GM18507 (cell line): ENCODE results near the gene TMEM45A.
A peak's percentile ranks its signal among the peaks of the same experiment; 100 is the strongest.
"Not testable (repeated sequence)": the region's sequence is repeated elsewhere in the genome, so short reads cannot be mapped to it uniquely, and the experiment has no call there.

Experiments used
- DNase-seq: peaks from one replicate; pipeline ENCODE4 v3.0.0; 2011; ENCODE audit warnings: low read depth; ENCODE audit not compliant: insufficient read length; ENCODE audit errors: extremely low spot score
- FAIRE-seq: peaks from 2 replicates; lab custom pipeline; 2011; peaks lifted over from hg19 to GRCh38; lab: Jason Lieb, UNC

Gene TMEM45A

DNA sequence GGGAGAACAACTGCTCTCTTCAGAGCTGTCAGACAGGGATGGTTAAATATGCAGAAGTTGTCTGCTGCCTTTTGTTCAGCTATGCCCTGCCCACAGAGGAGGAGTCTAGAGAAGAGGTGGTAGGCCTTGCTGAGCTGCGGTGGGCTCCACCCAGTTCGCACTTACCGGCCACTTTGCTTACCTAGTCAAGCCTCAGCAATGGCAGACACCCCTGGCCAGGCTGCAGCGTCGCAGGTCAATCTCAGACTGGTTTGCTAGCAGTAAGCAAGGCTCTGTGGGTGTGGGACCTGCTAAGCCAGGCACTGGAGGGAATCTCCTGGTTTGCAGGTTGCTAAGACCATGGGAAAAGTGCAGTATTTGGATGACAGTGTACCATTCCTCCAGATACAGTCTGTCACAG lies 12.3 kb upstream of the TMEM45A start:
- FAIRE-seq (no peak), DNase-seq (no peak)

DNA sequence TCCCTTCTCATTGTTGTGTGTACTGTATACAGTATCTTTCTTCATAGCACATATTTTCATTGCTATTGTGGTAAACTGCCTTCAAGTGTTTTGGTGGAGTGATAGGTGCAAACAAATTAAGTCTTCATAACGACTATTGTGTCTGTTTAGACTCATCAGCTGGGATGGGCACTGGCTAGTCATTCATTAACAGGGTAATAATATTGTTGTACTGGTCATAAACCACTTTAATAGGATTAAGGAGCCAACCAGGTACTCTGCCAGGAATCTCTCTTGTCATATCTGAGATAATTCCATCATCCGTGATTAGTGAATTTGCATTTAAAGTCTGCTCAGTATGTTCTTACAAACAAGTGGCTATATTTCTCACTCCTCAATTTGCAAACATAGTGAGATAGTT lies 10.2 kb upstream of the TMEM45A start:
- FAIRE-seq = no peak
- no peak for DNase-seq

DNA sequence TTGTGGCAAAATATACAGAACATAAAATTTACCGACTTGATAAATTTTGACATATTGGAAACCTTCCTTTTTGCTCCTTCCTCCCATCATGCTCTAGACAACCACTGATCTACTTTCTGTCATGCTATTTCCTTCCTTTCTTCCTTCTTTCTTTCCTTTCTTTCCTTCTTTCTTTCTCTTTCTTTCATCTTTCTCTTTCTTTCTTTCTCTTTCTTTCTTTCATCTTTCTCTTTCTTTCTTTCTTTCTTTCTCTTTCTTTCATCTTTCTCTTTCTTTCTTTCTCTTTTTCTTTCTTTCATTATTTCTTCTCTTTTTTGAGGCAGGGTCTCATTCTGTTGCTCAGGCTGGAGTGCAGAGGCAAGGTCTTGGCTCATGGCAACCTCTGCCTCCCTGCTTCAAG lies 8.9 kb upstream of the TMEM45A start:
- DNase-seq = no peak
- FAIRE-seq = no peak

DNA sequence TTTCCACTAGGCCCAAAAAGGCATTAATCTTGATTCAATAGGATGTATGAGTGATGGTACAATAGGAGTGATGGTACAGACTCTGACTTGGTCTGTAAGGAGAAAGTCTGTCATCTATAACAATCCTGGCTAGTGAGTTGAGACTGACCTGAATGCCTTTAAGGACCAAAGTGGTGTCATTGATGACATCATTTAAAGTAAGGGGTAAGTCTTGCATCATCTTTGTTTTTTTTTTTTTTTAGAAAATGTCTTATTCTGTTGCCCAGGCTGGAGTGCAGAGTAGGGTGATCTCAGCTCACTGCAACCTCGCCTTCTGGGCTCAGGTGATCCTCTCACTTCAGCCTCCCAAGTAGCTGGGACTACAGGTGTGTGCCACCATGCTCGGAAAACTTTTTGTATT lies 5.6 kb upstream of the TMEM45A start:
- DNase-seq = no peak
- FAIRE-seq = no peak

DNA sequence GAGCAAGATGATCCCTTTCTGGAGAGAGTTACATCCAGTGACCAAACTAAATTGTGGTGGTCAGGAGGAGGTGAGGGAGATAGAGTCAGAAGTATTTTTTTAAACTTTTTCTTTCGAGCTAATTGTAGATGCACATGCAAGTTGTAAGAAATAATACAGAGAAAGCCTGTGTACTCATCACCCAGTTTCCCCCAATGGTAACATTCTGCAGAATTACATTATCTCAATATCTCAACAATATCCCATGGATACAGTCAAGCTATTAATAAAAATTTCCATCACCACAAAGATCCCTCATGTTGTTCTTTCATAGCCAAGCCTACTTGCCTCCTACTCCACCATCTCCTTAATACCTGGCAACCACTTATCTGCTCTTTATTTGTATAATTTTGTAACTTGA lies 3.3 kb upstream of the TMEM45A start:
- DNase-seq (no peak), FAIRE-seq (no peak)

DNA sequence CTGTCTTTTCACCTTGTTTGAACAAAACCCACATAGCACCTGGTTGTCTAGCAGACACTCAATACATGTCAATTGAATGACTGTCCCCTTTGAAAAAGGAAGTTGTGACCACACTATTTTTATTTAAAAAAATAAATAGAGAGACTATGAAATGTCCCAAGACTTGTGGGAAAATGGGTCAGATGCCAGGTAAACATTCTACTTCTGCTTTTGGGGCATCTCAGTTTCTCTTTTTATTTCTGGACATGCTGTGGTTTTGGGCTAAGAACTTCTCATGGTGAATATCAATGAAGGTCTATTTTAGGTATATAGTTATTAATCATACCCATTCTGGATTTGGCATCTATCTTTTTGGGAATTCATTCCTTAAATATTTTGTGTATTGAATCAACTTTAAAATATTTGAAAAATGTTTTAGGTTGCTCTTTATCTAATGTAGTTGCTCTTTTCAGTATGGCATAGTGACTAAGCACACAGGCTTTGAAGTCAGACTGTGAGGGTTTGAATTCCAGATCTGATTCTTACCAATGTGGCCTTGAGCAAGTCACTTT lies 4.4 kb downstream of the TMEM45A start:
- DNase-seq (no peak), FAIRE-seq (peak; percentile 68)

DNA sequence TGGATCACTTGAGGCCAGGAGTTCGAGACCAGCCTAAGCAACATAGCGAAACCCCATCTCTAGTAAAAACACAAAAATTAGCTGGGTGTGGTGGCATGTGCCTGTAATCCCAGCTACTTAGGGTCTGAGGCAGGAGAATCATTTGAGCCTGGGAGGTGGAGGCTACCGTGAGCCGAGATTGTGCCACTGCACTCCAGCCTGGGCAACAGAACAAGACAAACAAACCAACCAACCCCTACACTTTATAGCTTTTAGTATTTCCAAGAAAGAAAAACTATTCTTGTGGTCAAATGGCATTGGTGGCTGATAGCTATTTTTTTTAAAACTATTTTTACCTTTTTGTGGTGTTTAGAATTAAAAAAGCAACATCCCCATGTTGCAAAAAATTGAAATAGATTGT lies 7.2 kb downstream of the TMEM45A start:
- DNase-seq (no peak), FAIRE-seq (no peak)

DNA sequence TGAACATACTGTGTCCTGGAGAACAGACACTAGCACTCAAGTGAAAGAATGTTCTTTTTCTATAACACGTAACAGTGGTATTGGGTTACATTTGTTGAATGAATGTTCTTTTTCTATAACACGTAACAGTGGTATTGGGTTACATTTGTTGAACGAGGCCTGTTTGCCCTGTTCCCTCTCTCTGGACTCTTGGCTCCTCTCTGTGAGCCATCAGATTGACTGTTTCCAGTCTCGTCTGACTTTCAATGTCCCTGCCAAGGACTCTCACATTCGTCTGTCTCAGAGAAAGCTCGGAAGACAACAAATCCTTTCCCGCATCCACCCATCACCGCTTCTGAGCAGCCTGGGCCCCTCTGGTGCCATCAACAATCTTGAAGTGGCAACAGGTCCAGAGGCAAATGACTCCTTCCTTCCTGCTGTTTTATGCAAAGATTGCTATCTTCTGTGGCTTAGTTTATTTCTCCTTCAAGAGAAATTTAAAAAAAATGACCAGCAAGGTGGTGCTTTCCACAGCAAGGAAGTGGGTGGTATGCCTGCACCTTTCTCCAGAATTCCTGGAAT lies 8.0 kb downstream of the TMEM45A start:
- no peak for FAIRE-seq
- no peak for DNase-seq

DNA sequence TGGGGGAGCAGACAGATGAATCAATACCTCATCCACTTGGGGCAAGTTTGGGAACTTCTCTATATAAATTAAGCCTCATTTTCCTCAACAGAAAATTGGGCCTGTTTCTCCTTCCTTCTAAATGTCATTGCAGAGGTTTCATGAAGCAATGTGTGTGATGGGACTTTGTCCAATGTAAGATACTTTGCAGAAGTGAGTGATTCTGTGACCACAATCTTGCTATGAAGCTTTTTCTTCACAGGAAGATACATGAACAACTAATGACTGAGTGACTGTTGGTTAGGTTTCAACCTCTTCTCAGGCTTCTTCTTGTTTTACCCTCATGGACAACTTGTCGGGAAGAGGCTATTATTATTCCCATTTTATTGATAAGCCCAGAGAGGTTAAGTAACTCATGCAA lies 11.0 kb downstream of the TMEM45A start:
- DNase-seq = no peak
- no peak for FAIRE-seq

DNA sequence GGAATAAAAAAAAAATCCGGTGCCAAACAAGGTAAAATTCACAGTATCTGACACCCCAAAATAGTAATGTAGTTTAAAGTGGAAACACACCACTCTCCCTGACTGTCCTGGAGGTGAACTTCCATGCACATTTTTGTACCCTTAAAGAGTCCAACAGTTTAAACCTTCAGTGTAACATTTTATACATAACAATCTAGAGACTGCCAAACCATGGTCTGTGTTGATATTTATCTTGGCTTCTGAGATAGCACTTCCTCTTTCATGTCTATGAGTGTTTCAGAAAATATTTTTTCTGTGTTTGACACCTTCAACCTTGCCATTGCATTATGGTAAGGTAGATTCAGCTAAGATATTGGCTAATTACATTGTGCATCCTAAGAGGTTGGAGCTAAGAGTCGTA lies 13.9 kb downstream of the TMEM45A start:
- FAIRE-seq (no peak), DNase-seq (no peak)

DNA sequence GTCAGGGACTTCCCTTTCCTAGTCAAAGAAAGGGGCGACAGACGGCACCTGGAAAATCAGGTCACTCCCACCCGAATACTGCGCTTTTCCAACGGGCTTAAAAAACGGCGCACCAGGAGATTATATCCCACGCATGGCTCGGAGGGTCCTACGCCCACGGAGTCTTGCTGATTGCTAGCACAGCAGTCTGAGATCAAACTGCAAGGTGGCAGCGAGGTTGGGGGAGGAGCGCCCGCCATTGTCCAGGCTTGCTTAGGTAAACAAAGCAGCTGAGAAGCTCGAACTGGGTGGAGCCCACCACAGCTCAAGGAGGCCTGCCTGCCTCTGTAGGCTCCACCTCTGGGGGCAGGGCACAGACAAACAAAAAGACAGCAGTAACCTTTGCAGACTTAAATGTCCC lies 17.4 kb downstream of the TMEM45A start:
- FAIRE-seq, DNase-seq: not testable (repeated sequence)

DNA sequence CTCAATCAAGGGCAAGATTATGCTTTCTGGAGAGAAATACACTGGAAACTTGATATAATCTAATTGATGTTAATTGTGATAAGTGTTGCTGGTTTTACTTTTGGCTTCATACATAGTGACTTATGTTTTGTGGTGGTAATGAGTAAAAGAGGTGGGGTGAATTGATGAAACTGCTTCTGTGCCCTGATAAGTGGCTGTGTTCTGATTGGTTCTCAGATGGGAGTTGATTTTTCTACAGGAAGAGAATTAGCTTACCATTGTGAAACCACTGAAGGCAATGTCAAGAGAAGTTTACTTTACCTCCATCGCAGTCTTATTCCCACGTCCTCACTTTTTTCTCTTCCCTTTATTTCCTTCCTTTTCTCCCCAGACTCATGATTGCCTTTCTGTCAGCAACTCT lies 23.8 kb downstream of the TMEM45A start:
- DNase-seq (no peak), FAIRE-seq (no peak)

DNA sequence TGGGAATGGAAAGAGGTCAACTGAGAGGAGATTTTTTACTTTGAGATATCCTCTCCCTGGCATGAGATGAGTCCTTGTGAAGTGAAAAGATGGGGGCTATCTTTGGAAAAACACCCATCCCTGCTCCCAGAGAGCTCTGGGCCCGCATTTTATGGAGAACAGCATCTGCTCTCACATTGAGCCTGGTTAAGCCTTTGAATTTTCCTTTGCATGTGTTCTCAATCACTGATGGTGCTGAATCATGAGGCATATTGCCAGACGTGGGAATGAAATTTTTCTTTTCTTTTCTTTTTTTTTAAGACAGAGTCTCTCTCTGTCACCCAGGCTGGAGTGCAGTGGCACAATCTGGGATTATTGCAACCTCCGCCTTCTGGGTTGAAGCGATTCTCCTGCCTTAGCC lies 24.4 kb downstream of the TMEM45A start:
- DNase-seq (no peak), FAIRE-seq (no peak)

DNA sequence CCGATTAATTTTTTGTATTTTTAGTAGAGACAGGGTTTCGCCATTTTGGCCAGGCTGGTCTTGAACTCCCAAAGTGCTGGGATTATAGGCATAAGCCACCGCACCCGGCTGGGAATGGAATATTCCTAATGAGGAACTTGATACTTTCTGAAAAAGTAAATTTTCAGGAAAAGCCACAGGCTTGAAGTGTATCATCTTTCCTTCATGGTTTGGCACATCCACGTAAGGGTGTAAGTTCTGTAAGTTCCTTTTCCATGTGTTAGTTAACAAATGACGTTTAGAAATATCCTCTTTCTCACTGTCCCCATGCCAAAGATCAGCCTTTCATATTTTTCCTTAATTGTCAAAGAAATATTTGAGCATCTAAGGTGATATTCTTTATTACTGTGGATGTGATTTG lies 24.9 kb downstream of the TMEM45A start:
- DNase-seq (no peak), FAIRE-seq (no peak)

DNA sequence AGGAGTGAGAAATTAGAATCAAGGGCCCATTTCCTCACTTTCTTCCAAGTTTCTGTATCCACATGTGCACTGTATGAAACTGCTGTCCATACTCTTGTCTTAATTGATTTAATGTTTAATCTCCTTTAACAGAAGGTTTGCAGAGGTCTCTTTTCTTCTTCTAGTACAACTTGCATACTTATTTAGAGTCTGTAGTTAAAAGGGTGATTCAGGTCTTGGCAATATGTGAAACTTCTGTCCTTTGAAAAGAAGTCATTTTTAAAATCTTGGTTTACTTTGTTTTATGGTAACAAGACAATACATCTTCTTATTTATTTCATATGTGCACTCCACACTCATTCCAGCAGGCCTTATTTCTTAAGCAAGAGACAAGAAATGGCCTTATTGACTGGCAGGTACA lies 25.8 kb downstream of the TMEM45A start:
- no peak for FAIRE-seq

DNA sequence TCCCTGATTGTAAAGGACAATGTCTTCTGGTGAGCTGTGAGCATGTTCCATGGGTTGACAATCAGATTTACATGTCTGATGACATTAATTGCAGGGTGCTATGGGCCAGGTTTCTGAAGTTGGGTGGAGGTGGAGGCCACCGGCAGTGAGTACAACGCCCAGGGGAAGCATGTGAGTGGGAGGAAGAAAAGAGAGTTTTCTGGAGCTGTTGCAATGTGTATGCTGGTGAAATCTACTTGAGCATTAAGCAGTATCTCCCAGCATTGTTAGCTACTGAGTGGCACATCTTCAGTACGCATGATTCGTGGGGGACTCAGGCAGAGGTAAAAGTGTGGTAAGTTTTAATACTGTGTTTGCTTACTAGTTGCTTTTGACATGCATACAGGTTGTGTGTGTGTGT lies 26.6 kb downstream of the TMEM45A start:
- FAIRE-seq (no peak), DNase-seq (no peak)

More for the DNA sequence above, 25.8 kb downstream of the TMEM45A start:
- DNase-seq = no peak

DNA sequence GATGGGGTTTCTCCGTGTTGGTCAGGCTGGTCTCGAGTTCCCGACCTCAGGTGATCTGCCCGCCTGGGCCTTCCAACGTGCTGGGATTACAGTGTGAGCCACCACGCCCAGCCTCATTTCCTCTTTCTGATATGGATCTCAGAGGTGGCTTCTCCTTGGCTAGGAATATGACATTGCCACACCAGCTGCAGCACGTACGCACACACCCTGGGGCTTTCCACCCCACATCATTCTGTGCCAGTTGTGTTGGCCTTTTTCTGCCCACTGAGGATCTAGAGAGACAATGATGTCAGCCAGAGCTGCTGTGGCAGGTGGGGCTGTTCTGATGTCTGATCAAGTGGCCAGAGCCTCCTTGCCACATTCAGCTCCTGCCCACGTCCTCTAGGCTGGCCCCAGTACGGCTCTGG lies 29.0 kb downstream of the TMEM45A start:
- DNase-seq (no peak), FAIRE-seq (no peak)

DNA sequence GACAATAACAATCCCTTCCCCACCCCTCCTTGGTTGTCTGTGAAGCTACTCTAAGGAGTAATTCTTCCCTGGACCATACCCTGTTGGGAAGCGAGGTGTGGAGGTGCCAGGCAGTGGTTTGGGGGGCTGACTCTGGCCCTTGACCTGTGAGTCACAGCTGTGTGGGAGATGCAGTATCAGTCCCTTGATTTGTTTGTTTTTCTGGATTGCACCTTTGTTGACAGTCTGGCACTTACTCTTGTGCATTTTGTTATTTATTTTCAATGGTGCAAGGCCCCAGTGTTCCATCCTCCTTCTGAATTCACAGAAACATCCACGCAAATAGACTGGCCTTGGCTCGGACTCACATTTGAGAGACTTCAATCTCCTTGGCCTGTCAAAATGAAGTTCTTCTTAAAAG lies 29.7 kb downstream of the TMEM45A start:
- DNase-seq = no peak
- no peak for FAIRE-seq

DNA sequence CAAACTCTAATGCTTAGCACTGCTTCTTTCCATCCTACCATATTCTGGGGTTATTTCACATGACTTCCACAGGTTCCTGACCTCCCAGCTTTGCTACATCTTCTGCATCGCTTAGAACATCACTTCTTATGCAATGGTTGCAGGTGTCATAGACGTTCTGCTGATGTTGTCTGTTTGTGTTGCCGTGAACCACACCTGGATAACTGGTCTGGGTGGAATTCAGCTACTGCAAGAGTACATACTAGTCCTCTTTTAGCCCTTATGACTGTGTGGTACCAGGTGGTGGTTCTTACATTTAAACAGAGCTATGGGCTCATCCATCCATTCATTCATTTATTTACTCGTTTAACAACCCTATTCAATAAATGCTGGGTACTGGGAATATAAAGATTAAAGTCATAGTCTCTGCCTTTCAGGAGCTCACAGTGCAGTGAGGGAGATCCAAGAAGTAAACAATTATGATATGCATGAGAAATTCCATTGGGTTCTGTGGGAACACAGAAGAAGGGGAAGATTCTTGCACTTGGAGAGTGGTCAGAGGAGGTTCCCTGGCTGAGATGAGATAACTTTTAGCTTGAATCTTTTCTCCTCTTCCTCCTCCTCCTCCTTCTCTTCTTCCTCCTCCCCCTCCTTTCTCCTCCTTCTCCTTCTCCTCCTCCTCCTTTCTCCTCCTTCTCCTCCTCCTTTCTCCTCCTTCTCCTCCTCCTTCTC lies 30.8 kb downstream of the TMEM45A start:
- FAIRE-seq (no peak), DNase-seq (no peak)

DNA sequence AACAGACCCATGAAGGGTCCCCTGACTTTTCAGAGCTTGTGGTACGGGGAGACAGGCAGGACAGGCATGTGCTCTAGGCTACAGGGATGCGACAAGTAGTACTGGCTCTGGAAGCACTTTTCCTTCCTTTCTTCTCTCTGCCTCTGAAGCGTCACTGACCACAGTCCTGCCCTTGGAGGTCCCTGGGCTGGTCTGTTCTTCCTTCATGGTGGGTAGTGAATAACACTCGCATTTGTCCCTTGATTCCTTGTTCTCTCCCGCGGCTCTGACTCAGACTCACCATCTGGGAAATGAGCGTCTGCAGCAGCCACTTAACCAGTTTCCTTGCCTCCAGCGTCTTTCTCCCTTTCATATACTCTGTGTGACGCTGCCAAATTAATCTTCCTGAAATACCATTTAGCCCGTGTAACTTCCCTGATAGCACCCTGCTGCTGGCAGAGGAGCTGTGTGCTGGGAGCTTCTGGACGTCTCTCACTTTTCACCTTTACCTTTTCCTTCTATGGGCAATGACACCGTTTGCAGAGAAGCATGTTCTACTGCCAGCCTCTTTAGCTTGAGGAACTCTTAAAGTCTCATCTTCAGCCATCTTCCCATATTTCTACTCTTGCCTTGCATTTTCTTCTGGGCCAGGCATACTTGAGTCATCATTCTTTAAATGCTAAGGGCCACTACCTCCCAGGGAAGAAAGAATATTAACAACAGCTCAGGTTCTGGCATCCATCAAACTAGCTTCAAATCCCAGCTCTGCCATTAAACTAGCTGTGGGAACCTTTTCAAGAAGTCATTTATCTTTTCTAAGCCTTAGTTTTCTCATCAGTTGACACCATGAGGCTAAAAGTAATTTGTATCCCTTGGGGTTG lies 33.6 kb downstream of the TMEM45A start:
- DNase-seq (no peak), FAIRE-seq (no peak)
